HG03196 (cell line): Measurements from ENCODE around the gene UGT2A1.
"Not testable (repeated sequence)": the region's sequence is repeated elsewhere in the genome, so short reads cannot be mapped to it uniquely, and the experiment has no call there.

Source experiments
- ATAC-seq: cut with Tn5 transposase; IDR thresholded peaks from one replicate; pipeline ENCODE4 v1.9.1; 2021; ENCODE audit not compliant: unreplicated experiment

UGT2A1 gene

DNA sequence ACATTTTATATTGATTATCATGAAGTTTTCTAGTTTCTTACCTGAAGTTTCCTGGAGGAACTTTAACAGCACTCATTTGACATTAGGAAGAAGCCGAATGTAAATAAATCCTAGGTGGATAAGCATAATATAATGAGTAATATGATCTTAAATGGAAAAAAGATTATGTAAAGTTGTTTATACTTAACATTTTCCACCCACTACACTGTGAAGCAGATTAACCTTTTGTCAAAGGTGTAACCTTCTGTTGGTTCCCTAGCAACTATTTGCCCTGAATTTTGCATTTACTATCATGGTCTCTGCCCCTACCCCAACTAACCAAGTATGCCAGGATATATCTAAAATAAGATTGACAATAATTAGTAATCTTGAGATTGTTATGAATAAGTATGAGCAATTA lies at the start of gene UGT2A1:
TSS of gene UGT2A1 (minus strand) at position 101 of the 400 bp plus-strand sequence. CDS start 5,603 bp downstream, outside the sequence.
- no peak for ATAC-seq

DNA sequence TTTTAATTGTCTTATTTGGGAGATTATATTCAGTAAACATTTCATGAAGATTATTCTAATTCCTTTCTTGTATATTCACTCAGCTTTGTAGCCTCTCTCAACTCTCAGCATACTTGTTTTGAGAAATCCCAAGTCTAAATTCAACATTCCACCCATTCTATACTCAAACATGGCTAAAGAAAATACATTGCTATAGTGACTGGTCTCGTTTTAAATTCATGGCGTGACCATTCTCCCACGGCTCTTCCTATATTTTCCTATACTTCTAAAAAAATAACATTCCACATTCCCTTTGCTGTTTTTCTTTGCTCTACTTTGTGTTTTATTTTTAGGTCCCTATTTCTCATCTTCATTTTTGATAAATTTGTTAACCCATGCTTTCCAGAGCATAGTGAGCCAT lies 49.2 kb upstream of the UGT2A1 start:
- ATAC-seq = no peak

DNA sequence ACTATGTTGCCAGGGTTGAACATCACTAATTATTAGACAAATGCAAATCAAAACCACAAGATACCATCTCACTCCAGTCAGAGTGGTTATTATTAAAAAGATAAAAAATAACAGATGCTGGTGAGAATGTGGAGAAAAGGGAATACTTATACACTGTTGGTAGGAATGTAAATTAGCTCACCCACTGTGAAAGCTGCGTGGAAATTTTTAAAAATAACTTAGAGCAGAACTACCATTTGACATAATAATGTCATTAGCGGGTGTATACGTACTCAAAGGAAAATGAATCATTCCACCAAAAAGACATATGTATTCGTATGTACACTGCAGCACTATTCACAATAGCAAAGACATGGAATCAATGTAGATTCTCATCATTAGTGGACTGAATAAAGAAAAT lies 48.6 kb upstream of the UGT2A1 start:
- ATAC-seq = no peak

DNA sequence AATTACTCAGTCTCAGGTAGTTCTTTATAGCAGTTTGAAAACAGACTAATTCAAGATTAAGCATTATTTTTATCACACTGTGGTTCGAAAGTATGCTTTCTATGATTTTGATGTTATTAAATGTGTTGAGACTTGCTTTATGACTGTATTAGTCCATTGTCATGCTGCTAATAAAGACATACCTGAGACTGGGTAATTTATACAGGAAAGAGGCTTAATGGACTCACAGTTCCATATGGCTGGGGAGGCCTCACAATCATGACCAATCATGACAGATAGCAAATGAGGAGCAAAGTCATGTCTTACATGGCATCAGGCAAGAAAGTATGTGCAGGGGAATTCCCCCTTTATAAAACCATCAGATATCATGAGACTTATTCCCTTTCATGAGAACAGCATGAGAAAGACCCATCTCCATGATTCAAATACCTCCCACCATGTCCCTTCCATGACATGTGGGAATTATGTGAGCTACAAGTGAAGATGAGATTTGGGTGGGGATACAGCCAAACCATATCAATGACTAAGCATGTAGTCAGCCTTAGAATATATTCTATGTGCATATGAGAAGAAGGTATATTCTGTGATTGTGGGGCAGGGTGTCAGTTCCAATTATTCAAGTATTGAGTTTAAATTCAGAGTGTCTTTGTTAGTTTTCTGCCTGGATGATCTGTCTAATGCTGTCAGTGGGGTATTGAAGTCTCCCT lies 44.6 kb upstream of the UGT2A1 start:
- ATAC-seq = no peak

DNA sequence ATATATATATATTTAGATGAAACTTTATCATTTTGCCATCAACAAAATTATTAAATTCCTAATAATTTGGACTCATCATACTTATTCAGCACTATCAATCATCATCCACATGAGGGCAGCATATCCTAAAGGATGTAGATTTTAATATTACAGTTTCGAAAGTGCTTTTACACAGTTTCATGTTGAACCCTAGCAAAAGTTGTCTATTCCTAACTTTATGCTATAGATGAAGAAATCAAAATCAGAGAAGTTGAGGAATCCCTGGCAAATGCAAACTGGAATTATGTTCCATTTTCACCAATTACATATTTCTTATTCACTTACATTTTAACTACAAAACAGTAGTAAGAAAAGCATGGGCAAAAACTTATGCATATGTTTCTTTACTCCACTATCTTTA lies 36.6 kb upstream of the UGT2A1 start:
- no peak for ATAC-seq

DNA sequence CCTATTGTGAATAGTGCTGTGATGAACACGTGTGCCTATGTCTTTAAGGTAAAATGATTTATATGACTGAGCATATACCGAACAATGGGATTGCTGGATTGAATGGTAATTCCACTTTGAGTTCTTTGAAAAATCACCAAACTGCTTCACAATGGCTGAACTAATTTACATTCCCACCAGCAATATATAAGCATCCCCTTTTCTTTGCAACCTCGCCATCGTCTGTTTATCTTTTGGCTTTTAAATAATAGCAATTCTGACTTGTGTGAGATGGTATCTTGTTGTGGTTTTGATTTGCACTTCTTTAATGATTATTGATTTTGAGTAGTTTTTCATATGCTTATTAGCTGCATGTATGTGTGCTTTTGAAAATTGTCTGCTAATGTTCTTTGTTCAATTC lies 31.8 kb upstream of the UGT2A1 start:
- no peak for ATAC-seq

DNA sequence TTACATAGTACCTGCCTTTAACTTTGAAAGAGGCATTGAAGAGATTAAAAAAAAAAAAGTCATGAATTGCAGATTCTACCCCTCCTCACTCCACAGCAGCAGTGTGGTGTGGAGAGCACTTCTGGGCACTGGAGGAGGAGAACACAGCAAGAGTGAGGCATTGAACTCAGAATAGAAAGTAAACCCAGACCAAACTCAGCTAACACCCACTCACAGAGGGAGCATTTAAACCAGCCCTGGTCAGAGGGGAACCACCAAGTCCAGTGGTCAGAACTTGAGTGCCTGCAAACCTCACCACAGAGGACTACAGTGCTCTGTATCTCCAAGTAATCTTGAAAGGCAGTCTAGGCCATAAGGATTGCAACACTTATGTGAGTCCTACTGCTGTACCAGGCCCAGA lies 15.6 kb upstream of the UGT2A1 start:
- no peak for ATAC-seq

DNA sequence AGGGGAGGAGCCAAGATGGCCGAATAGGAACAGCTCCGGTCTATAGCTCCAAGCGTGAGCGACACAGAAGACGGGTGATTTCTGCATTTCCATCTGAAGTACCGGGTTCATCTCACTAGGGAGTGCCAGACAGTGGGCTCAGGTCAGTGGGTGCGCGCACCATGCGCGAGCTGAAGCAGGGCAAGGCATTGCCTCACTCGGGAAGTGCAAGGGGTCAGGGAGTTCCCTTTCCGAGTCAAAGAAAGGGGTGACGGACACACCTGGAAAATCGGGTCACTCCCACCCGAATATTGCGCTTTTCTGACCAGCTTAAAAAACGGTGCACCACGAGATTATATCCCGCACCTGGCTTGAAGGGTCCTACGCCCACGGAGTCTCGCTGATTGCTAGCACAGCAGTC lies 11.0 kb upstream of the UGT2A1 start:
- ATAC-seq = not testable (repeated sequence)

DNA sequence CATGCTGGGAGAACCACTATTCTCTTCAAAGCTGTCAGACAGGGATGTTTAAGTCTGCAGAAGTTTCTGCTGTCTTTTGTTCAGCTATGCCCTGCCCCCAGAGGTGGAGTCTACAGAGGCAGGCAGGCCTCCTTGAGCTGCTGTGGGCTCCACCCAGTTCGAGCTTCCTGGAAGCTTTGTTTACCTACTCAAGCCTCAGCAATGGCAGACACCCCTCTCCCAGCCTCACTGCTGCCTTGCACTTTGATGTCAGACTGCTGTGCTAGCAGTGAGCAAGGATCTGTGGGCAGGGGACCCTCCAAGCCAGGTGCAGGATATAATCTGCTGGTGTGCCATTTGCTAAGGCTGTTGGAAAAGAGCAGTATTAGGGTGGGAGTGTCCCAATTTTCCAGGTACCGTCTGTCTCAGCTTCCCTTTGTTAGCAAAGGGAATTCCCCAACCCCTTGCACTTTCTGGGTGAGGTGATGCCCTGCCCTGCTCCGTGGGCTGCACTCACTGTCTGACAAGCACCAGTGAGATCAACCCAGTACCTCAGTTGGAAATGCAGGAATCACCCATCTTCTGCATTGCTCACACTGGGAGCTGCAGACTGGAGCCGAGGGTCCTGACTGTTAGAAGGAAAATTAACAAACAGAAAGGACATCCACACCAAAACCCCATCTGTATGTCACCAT lies 8.2 kb upstream of the UGT2A1 start:
- ATAC-seq = not testable (repeated sequence)

DNA sequence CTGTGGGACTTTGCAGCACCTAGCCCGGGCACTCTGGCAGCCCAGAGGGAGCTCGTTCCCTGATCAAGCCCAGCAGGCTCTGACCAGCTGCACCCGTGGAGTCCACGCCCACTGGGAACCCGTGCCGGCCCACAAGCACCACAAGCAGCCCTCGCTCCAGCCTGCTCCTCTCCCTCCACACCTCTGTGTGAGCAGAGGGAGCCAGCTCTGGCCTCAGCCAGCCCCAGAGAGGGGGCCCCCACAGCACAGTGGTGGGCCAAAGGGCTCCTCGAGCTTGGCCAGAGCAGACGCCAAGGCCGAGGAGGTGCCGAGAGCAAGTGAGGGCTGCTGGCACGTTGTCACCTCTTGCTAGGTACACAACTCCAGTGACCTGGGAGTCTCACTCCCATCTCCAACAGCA lies 5.1 kb upstream of the UGT2A1 start:
- no peak for ATAC-seq

DNA sequence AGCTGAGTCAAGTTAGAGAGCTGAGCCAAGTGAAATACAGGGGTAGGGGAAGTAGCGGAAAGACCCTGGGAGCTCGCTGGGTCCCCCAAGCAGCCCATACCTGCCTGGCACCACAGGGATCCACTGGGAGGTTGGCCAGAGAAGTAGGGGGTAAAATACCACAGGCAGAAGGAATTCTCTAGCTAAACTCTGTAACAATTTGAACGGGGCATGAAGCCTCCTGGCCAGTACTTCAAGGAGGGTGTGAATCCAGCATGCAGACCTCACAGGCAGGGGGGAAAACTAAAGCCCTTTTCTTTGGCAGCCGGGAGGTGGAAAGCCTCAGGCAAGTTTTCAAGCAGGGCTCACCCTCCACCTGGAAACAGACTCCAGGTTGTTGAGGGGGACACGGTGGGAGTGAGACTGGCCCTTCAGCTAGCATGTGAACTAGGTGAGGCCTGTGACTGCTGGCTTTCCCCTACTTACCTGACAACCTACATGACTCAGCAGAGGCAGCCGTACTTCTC lies 3.7 kb upstream of the UGT2A1 start:
- no peak for ATAC-seq

DNA sequence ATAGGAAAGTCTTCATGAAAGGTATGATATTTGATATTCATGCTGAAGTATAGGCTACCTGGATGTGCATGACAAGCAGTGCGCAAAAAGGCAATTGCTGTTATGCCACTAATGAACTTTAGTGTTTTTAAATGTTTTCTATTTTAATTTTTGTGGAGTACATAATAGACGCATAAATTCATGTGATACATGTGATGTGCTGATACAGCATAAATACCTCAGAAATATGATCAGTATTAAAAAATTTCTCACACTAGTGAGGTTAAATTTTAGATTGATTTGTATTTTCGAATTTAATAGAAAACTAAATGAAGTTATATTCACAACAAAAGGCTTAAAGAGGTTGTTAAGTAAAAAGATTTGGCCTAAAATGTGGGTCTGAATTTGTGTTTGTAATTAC lies 2.2 kb downstream of the UGT2A1 start:
- ATAC-seq = no peak

DNA sequence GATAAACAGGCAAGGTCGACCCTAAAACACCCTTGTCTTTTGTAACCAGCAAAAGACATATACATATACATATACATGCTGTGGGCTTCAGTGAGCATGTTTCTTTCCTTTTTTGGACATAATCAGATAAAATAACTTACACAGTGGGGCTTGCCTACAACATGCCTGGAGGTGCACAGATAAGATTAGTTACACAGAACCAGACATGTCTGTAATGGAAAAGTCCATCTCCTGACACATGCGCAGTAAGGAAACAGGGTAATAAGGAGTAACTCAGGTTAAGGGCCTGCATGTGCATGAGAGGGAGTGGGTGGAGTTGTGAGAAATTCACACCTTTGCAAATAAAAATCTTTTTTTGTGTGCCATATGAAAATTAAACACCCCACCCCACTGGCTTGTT lies 3.4 kb downstream of the UGT2A1 start:
- no peak for ATAC-seq

DNA sequence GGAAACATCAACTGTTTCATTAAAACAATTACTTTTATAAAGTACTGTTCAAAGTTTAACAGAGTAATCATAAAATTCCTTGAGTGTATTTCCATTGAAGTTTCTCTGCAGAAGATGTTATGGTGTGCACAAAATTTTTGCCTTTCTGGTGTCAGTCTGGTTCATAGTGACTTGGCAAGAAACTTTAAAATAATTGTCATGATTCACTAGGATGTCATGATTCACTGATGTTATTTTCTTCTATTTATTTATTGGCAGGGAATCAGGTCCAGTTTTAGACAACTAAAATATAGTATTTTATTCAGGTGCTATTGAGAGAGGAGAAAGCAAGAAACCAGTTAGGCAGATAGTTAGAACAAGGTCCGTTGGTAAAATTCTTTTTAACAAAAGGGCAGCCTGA lies 3.8 kb downstream of the UGT2A1 start:
- no peak for ATAC-seq

DNA sequence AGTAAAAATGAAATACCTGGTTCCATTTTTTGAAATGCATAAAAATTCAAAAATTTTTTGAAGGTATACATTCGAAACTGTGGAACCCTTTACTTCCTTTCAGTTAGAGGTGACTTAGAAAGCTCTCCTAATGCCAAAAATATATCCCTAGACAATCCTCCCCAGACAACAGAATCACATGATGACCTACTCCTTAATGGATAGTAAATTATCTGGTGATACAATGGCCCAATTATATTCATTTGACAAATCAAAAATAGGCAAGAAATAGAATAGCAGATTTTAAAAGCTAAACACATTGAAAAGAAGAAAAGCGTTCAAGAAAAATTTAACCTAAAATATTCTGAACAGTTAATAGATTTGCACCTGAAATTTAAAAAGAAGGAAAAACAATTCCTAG lies 10.1 kb downstream of the UGT2A1 start:
- no peak for ATAC-seq

DNA sequence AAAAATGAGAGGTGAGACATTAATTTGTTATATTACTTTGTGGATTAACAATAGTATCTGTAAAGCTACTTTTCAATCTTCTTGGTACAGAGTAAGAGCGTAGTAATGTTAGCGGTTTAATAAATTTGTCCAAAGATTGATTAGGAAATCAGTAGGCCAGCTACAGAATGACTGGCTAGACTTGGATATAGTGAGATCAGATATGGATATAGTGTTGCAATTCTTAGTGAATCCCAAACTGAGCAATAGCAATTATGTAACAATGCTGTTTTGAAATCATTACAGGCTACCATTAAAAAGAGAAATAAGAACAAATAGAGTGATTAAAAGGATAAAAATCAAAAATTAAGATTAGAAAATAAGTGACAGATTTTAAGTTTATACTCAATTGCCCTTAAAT lies 12.8 kb downstream of the UGT2A1 start:
- no peak for ATAC-seq

DNA sequence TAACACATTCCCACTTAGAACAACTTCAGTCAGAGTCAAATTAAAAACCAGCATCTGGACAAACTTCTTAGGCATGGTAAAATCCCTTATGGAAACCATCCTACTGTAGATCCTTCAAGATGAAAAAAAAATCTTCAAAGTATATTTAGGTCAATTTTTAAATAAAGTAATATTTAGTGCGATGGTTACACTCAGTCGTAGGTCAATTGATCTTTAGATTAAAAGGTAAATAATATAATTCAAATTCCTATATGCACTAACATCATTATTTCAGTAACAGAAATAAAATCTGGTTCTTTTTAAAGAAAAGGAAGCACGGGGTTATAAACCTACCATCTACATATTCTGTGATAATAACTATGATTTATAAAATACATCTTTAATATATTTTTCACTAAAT lies 13.5 kb downstream of the UGT2A1 start, which contains the start of gene UGT2A2:
TSS of gene UGT2A2 (minus strand) at position 101 of the 400 bp plus-strand sequence. CDS start at position 99, 2 bp downstream.
- no peak for ATAC-seq

DNA sequence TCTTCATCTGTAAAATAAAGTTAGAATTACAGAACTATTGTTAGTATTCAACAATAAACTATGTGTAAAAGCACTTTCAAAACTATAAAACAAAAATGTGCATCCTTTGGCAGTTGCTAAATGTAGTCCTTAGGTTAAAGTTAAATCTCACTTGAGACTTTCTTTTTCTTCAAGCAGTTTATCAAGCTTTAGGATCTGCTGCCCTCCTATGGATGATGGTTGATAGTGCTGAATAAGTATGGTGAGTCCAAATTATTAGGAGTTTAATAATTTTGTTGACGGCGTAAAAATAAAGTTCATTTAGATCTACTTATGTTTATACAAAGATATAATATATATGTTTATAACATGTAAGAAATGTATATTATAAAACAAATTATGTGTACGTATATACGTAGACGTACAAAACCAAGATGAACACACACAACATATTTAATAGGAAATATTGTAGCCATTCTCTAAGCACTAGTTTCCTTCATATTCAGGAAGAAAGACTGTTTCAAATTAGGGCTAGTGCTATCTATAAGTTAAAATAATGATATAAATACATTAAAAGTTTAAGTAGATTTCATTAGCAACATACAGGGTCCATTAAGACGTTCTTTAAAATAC lies 35.9 kb downstream of the UGT2A1 start:
- ATAC-seq = no peak

DNA sequence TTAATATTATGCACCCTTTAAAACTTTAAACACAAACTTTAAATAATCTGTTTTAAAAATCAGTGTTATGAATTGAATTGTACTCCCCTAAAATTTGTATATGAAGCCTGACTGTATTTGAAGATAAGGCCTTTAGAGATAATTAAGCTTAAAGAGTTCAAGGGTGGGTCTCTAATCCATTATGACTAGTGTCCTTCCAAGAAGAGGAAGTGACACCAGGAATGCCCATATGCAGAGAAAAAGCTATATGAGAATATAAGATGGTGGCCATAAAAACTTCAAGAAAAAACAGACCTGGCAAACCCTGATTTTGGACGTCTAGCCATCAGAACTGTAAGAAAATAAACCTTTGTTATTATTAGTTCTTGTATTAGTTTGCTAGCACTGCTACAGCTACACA lies 42.6 kb downstream of the UGT2A1 start:
- ATAC-seq = no peak

DNA sequence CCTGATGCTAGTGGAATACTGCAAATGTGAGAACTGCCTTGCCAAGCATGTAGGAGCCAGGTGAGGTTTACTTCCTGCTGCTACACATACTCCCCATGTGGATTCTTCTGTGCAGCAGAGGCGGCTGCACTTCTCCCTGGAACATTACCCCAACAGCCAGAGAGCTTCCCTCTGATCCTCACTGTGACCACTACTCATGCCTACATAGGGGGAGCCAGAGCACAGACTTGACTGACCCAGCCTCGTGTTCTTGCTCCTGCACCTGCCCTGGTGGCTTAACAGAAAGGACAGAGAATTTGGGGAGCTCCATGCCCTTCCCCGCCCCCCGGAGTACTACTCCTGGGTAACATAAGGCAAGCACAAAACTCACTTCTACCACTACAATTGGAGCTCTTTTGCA lies 52.0 kb downstream of the UGT2A1 start:
- no peak for ATAC-seq

DNA sequence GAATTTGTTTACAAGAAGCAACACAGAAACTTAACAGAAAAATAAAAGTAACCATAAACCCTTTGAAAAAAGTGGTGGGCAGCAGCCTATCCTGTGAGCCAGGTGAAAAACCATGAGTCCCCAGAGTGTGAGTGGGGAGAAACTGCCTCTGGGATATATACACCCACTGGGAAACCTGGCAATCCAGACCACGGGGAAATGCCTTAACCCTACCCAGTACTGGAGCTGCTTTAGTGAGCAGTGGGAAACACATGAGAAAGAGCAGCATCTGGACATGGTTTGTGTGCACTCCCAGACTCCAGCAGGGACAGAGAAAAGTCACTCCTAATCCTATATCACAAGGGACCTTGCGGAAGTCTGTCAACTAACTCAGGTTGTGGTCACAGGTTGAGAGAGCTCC lies 53.0 kb downstream of the UGT2A1 start:
- no peak for ATAC-seq

DNA sequence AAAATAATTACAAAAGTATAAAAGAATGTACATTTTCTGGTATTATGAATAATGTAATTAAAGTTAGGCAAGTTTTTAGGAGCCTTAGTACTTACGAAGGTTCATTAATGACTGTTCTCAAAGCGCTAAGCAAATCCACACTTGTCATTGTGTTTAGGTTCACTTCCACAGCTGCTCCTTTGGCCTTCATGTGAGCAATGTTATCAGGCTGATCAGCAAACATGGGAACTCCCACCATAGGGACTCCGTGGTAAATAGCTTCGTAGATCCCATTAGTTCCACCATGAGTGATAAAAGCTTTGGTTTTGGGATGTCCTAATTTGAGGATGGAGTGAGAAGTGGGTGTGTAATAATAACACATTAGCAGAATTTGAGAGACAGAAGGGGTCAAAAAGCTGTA lies 58.7 kb downstream of the UGT2A1 start:
- no peak for ATAC-seq
